Activated effector memory CD4-positive, alpha-beta T cell treated with Interleukin-2 at 50 U/mL for 16 hours (primary cell): ENCODE measurements around the gene SRMS.

Experiments
- DNase-seq: peaks from one replicate; pipeline ENCODE4 v3.0.0-alpha.2; 2020

The SRMS gene

GRCh38 chr20:63547725-63548480, at the start of gene SRMS:
Gene SRMS, minus strand, starts transcription at chr20:63547749. Its CDS starts 286 bp downstream, at chr20:63547463.
- no peak for DNase-seq

- DNase-seq: no peak
Measured at GRCh38 chr20:63596423-63596822, 48.9 kb upstream of the SRMS start.

GRCh38 chr20:63595416-63596127, 48.0 kb upstream of the SRMS start:
- DNase-seq: no peak

- no peak for DNase-seq
Measured at GRCh38 chr20:63594043-63594561, 46.6 kb upstream of the SRMS start.

GRCh38 chr20:63592661-63593060, 45.1 kb upstream of the SRMS start:
- DNase-seq: no peak

- DNase-seq: no peak
Measured at GRCh38 chr20:63591786-63592355, 44.3 kb upstream of the SRMS start.

- DNase-seq: no peak
Measured at GRCh38 chr20:63591147-63591533, 43.6 kb upstream of the SRMS start.

- DNase-seq: no peak
Measured at GRCh38 chr20:63590218-63591146, 42.9 kb upstream of the SRMS start.

GRCh38 chr20:63589261-63590217, 42.0 kb upstream of the SRMS start:
- DNase-seq: no peak

GRCh38 chr20:63588641-63589041, 41.1 kb upstream of the SRMS start:
- no peak for DNase-seq

- DNase-seq: no peak
Measured at GRCh38 chr20:63587776-63588591, 40.4 kb upstream of the SRMS start.

GRCh38 chr20:63587256-63587655, 39.7 kb upstream of the SRMS start:
- DNase-seq: no peak

- no peak for DNase-seq
Measured at GRCh38 chr20:63586797-63587196, 39.2 kb upstream of the SRMS start.

- no peak for DNase-seq
Measured at GRCh38 chr20:63585616-63586565, 38.3 kb upstream of the SRMS start.

GRCh38 chr20:63582382-63583063, 35.0 kb upstream of the SRMS start:
- no peak for DNase-seq

GRCh38 chr20:63580796-63581461, 33.4 kb upstream of the SRMS start:
- DNase-seq: peak; percentile 62

GRCh38 chr20:63579017-63579694, 31.6 kb upstream of the SRMS start:
- no peak for DNase-seq
